Fibroblast of skin of right quadriceps (primary cell): Measurements from ENCODE around the gene KLHL12.
A peak's percentile ranks its signal among the peaks of the same experiment; 100 is the strongest.

Experiments
- DNase-seq: peaks from one replicate; pipeline ENCODE4 v3.0.0-alpha.2; 2013

KLHL12 gene

DNA sequence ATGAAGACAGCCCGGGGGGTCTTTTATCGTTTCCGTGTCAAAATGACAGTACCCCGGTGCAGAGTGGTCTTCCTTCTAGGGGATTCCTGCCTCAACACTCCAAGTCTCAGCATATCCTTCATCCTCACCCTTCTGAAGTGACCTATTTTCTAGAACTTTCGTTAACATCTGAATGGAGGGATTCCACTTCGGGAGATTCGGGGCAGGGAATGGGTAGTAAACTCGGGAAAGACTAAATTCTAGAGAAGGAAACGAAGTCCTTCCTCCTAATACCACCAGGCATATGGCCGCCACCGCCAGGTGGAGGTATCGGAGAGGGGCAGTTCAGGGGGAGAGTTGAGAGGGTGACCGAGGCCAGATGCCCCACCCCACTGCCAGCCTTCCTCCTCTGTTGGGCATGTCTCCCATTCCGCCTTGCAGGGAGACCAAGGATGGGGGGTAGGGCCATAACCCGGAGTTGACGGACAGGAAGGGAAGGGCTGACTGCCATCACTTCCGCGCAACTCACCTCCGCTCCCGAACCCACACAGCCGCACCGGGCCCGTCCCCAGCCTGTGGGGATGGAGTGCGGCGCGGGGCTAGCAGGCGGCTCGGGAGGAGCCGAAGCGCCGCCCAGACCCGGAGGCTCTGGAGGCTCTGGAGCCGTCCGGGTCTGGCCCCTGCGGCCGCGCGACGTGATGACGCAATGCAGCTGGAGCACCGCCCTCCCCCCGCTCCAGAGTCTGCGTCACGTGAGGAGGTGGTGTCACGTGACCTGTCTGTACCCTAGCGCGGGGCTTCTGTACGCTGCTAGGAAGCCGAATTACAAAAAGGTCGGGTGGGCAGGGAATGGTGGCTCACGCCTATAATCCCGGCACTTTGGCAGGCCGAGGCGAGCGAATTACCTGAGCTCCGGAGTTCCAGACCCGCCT lies at the start of gene KLHL12:
Gene KLHL12 (minus strand): TSS at position 654 of the 911 bp plus-strand sequence. CDS start 2,072 bp downstream, outside the sequence.
- DNase-seq, result peak; percentile 97

DNA sequence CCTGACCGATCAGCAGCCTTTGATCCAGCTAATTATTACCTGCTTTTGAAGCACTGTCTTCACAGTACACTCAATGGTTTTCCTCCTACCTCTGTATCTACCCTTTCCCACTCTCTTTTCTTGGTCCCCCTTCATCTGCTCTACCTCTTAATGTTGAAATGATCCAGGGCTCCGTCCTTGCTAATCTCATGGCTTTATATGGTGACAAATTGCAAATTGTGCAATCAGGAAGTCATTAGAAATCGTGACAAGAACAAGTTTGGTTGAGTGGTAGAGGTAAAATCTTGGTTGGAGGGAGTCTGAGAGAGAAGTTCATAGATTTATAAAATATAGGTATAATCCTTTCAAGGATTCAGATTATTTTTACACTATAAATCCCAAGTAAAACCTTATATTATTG lies 49.6 kb upstream of the KLHL12 start:
- no peak for DNase-seq

DNA sequence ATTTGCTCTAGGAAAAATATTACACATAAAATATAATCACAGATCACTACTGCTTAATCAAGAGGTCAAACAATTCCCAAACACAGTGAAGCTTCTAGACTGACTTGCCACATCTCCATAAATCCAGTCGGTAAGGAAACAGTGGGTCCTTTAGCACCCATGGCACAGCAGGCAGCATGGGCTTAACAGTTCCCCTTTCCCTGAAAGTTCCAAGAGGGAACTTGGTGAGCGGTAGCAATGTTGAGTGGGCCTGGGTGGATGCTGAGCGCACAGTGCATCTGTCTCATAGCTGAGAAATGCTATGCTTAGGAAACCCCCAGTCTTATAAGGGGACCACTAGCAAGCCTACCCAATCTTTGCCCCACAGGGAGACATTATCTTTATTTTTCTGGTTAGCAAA lies 47.8 kb upstream of the KLHL12 start:
- DNase-seq, result no peak

DNA sequence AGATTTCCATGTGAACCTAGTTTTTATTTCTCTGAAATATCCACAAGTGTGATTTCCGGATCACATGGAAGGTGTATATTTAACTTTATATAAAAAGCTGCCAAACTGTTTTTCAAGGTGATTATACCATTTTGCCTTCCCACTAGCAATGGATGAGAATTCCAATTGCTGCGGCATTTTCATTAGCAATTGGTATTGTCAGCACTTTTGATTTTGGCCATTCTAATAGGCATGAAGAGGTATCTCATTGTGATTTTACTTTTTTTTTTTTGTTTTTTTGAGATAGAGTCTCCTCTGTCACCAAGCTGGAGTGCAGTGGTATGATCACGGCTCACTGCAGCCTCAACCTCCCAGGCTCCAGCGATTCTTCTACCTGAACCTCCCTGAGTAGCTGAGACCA lies 45.0 kb upstream of the KLHL12 start:
- no peak for DNase-seq

DNA sequence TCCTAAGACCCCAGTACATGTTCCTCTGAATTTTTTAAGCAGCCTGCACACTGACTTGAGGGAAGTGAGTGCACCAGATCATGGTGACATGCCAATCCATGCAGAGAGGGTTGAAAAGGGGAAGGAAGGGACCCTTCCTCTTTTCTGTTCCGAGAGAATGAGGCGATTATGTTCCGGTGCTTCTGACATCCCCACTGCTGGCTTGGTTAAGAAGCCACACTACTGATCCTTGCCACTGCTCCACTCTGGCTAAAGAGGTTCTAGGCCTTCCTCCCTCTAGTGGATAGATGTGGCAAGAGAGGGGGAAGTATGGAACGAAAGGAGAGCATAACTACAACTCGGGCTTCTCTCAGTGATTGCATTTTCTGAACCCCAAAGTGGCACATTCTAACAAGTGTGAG lies 41.9 kb upstream of the KLHL12 start:
- DNase-seq, result peak; percentile 54

DNA sequence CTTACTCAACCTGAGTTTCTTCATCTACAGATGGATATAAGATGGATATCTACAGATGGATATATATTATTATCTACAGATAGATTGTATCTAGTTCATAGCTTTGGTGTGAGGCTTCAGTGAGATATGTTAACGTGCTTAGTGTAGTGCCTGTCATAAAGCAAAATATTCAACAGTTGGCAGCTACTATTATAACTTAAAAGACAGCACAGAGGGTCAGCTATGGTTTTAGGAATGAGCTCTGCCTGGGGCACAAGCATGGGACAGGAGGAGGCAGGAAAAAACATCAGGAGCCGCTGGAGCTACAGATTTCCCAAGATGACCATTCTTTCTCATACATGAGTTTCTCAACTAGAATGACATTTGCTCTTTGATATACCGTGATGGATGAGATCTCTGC lies 41.3 kb upstream of the KLHL12 start:
- no peak for DNase-seq

DNA sequence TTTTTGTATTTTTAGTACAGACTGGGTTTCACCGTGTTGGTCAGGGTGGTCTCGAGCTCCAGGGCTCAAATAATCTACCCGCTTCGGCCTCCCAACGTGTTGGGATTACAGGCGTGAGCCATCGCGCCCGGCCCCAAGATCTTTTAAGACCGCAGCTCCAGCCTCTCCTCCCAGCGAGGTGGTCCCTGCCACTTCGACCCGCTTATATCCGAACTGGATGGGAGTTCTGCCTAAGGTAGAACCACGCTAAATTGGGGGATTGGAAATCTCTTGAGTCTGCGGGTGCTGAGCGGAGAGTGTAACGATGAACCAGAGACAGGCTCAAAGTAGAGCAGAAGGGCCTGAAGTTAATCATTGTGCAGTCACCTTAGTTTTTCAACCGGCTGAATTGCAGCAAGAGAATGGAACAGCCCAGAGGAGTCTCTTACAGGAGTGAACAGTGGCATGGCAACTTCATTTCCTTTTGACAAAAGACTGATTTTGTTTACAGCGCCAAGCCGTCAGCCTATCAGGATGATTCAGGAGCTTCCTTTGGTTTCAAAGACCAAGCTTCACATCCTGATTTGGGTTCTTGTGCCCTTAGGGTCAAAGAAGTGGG lies 40.7 kb upstream of the KLHL12 start:
- DNase-seq, result no peak

DNA sequence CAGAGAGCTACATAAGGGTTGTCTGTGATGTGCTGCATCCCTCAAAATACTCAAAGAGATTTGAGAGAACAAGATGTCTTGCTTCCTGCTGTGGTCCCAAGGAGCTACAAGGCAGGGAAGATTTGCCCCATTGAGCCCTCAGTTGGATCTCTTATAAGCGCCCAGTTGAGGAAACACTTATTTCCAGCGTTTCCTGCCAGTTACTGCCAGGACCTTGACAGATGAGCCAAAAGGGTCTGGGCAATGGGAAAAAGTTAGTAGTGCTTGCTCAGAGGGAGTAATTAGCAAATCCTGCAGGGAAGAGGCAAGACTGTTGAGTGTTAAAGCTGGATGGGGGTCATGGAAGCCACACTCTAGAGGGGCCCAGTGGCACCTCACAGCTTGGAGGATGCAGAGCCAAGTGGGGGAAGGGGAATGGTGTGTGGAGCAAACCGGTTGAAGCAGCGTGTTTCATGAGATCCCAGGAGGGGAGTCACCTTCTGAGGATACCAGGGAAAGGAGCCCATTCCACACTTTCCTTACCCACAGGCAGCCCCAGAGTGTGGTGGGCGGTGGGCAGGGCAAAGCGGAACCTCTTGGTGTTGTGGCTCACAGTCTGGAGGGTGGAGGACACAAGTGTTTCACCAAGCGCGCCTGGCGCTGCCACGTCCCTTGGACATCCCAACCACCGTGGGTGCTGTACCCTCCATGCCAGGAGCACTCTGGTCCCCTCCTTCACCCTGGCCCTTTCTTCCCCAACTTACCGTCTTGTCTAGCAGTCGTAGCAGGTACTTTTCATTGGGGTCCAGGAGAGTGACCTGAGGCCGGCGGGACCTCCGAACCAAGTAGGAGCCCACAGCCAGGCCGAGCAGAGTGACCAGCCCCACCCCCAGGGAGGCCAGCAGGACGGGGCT lies 39.2 kb upstream of the KLHL12 start:
- DNase-seq, result no peak

DNA sequence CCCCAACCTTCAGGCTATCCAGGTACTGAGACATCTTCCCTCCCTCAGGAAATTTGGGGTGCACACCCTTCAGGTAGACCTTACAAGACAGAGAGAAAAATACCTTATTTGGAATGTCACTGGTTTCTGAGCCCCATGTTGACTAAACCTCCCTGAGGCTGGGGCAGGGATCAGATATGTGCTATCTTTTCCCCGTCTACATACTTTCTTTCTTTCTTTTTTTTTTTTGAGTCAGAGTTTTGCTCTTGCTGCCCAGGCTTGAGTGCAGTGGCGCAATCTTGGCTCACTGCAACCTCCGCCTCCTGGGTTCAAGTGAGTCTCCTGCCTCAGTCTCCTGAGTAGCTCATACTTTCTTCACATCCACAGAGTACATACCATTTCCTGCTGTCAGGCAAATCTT lies 38.4 kb upstream of the KLHL12 start:
- DNase-seq, result no peak

DNA sequence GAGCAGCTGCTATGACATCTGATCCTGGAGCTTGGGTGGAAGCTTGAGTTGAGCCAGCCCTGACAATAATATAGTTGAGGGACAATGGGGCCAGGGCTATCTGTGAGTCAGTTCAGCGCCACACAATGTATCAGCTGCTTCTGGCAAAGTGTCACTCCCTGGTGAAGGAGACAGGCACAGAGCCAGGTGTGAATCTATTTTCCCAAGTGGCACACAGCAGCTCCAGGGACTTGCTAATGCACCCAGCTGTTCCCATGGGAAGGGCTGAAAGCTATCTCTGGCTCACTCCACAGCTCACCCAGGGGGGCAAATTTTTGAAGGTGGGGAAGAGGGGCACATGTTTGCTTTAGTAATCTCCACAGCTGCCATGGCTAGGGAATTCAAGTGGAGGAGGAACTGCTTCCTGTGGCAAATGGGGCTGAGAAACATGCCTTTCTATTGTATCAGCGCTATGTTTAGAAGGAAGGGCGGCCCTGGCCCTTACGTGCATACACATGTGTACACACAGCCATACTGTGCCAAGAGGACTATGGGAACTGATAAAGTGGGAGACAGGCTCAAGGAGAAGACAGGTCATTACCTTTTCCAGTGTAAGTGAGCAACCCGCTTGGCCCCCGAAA lies 37.9 kb upstream of the KLHL12 start:
- peak; percentile 28 for DNase-seq

DNA sequence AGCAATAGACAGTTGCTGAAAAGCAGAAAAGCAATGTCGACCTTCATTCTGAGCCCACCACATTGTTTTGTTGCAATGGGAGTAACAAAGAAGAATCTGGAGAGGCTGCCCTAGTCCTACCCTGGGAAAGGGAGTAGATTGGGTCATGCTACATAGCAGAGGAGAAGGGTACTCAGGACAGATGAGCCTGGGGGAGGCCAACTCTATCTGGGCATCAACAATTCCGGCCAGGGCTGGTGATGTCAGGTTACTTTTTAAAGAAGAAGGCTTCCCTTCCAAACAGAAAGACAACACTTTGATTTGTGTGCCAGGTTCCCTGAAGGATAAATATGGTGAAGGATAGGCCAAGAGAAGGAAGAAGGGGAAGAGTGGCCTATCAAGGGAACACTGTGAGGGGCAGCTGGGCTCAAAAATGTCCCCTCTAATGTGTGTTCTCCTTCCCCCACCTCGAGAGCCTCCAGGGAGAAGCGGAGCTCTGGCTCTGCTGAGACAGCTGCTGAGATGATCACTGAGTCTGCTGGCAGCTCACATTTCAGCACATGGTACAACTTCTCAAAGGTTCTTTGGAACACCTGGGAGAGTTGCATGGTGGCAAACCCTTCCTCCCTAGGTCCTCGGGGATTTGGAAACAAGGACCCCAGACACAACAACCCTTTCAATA lies 34.3 kb upstream of the KLHL12 start:
- DNase-seq, result no peak

DNA sequence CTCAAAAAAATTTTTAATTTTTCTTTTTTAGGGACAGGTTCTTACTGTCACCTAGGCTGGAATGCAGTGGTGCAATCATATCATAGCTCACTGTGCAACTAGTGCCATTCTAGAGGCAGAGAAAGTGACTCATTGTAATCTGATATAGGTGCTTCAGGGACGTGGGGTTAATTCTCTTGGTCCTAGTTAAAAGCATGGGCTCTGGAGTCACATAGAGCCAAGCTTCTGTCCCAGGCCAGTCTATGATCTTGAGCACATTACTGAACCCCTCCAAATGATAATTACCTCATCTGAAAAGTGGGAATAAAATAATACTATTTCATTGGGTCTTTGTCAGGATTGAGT lies 32.2 kb upstream of the KLHL12 start:
- peak; percentile 55 for DNase-seq

DNA sequence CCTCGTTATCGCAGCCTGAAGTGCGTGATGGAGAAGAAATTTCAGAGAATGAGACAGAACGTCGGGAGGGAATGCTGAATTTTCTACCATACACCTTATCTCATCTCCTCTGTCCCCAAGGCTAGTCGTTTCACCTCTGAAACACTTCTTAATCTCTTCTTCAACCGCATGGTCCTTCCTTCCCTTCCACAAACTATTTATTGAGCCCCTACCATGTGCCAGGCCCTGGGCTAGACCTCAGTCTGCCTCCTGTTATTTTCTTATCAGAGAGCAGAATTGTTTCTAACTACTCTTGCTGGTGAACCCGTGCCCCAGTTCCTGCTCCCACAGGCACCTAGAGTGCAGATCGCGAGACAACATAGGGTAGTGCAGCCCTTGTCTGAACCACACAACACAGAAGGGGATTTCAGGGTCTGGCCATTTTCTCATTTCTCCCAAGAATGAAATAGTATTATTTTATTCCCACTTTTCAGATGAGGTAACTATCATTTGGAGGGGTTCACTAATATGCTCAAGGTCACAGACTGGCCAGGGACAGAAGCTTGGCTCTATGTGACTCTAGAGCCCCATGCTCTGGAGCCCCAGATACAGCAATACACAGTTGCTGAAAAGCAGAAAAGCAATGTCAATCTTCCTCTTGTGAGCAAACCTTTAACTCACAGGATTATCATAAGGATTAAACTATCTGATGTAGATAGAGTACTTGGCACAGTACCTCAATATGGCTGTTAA lies 31.7 kb upstream of the KLHL12 start:
- no peak for DNase-seq

DNA sequence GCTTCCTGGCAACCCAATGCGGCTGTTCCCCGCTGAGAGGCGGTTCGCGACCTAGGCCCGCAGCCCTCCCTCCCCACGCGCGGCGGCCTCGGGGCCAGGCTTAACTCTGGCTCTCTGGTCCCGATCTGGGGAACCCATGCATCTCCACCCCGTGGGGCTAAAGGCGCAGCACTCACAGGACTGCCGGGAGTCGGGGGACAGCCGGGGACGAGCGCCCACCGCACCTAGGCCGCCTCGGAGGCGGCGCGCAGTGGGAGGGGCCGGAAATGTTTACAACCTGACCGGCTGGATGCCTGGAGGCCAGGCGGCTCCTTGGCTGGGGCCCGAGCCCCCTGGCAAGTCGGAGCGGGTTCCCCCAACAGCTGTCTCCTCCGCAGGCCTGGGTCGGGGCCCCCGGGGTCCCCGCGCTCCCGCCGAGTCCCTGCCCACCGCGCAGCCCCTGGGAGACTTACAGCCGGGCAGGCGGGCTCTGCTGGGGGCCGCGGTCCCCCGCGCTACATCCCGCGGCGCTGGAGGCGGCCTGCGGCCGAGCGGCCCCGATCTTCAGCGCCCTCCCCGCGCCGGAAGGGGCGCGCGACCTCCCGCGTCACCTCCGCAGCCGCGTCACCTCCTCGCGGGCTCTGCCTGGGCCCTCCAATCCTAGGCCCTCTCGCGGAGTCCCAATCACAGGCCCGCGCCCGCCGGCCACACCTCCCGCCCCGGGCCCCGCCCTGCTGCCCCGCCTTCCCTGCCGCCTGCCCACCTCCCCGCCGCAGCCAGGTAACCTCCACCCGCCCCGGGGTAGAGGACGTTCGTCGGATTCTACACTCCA lies 30.9 kb upstream of the KLHL12 start, which contains the start of gene ADIPOR1:
Gene ADIPOR1 (minus strand): TSS at position 580 of the 811 bp plus-strand sequence. CDS start 7,242 bp downstream, outside the sequence.
- DNase-seq, result peak; percentile 78

DNA sequence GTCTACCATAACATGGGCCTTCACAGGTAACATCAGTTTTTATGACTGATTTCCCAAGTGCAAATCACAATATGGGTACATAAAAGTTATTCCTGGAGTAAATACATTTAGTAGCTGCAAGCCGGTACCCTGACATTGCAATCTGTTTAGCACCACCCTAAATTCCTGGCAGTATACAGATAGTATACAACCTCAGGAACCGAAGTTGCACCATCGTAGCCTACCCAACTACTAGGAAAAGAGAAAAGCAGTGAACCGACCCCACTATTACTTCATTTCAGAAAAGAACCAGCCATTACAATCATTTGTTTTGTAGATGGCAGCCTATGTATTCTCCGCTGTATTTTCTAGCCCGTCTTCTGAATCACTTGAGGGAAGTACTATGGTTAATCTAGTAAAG lies 29.9 kb upstream of the KLHL12 start:
- DNase-seq, result no peak

DNA sequence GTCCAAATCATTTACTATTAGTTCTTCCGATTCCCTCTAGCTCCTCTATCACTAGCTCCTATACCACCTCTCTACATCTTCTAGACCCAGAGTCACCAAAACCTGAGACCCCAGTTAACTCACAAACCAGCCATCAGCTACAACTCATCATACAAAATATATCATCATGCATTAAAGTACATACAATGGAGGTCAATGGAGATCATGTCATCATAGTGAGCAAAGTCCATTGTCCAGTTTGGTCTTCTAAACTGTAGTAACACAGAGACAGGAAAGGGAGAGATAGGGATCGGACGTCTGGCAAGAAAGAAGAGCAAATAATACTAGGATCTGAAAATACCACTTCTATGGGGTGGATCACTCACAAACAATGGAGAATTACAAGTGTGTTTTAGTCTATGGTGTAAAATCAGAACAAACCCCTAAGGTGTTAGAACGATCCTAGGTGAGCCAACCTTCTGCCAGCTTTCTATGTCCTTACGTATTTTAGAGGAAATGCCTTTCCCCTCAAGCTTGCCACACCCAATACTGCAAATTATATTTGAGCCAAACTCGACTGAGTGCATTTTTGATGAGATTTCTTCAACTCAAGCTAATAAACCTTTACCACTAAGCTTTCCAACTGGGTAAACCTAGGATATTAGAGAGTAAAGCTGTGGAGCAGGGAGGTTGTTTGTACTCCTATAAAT lies 27.2 kb upstream of the KLHL12 start:
- DNase-seq, result no peak

DNA sequence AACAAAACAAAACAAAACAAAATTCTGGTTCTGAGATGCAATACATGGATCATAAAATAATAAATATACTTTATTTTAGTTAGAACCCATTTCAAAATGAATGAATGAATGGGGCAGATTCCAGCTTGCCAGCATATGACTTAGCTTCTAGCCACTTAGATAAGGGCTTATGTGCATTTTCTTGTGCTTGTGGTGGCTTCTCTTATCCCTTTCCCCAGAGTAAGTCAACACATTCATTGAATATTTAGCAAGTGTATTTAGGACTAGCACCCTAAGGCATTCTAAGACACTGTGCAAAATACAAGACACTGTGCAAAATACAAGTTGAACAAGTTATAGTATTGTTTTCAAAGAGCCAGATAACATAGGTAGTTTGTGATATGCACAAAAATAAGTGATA lies 26.4 kb upstream of the KLHL12 start:
- no peak for DNase-seq

DNA sequence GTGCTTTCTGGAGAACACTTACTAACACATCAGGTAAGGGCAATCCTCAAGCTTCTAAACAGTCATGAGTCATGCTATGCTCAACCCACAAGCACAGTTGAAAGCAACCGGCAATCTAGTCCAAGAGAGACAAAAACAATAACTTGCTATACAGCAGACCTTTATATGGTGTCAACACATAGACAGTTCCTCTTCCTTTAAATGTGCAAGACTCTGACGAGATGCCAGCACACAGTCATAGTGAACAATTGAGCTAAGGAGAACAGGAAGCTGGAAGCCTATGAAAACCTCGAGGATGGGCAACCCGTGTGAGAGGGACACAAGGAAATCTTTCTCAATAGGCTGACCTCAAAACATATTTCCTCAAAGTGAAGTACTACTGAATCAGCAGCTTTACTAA lies 25.8 kb upstream of the KLHL12 start:
- DNase-seq, result peak; percentile 24

DNA sequence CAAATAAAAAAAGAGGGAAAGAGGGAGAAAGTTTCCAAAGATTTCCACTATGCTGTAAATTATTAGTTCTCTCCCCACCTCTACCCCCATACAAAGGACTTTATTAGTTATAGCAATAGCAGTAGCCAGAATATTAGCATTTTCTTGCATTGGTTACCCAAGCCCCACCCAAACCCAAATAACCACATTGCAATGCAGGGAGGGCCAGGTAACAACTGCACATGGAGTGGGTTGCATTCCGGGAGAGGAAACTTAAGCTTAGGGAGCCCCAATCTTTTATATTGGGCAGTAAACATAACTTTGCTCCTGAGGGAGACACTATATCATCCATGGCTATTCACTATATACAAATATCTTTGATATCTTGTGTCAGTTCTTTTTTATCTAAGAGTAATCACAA lies 25.1 kb upstream of the KLHL12 start:
- DNase-seq, result no peak

DNA sequence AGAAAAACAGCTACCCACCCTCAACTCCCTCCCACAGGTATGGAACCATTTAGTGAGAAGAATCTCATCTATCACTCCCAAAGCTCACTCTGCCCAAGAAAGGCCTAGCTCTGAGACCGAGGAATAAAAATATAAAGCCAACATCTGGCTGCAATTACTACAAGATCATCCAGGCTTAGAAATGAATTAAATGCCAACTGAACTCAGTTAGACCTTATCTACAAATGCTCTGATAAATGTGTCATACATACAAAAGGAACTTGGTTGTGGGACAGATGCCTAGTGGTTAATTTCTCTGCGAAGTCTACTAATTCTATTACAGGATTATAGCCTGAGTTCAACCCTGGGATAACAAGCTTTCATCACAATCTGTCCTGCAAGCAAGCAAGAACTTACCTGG lies 24.4 kb upstream of the KLHL12 start:
- no peak for DNase-seq
